Measurements from ENCODE around the gene DAAM2. TPM values are rescaled to one million over a fixed set of nuclear protein-coding genes. Genes with fewer than 3 reads are reported as not detected.

DAAM2 gene
- total RNA-seq, 4 donors from 2014 or later: 200 to 373 (median 270) TPM

DNA sequence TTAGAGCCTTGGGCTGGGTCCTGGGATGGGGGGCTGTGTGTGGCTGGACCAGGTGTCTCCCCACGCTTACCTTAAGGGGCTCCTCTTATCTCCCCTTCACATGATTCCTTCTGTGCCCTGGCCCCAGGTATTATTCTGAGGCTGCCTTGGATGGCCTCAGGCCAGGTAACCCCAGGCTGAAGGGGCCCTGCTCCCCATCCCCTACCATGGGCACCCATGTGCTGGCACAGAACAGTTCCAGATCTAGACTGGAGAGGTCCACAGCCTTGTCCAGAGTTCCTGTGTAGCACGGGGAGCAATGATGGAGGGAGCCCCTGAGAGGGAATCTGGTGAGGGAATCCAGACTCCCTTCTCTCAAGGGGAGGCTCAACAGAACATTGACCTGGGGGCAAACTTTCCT is 110.0 kb downstream of the DAAM2 start:
- H3K4me3 ChIP-seq: no peak overlapping the region
- ATAC-seq: peak; percentile 14
- TF ChIP-seq POLR2AphosphoS5 (IDR thresholded peaks at IDR 0.05) (no peak), CTCF (IDR thresholded peaks at IDR 0.05) (no peak), EP300 (IDR thresholded peaks at IDR 0.05) (no peak), POLR2A (IDR thresholded peaks at IDR 0.05) (no peak)
- WGBS, 2 donors (ENCODE audit: low coverage in 1 of 2): no CpG with 5 or more reads among the region's 2 CpGs
- peaks cover 7 to 89% of the 10 kb centered on the region in 2 donors for H3K36me3 ChIP-seq
- peaks cover 0 to 16% (median 0%) of the 10 kb centered on the region in 3 donors for H3K4me1 ChIP-seq
- no peaks in the 10 kb centered on the region for H3K9me3 ChIP-seq
- H3K27me3 ChIP-seq: no peaks in the 10 kb centered on the region
- H3K27ac ChIP-seq: peak overlapping the region in 3 of 4 donors; percentile 9 to 18 (median 12)

DNA sequence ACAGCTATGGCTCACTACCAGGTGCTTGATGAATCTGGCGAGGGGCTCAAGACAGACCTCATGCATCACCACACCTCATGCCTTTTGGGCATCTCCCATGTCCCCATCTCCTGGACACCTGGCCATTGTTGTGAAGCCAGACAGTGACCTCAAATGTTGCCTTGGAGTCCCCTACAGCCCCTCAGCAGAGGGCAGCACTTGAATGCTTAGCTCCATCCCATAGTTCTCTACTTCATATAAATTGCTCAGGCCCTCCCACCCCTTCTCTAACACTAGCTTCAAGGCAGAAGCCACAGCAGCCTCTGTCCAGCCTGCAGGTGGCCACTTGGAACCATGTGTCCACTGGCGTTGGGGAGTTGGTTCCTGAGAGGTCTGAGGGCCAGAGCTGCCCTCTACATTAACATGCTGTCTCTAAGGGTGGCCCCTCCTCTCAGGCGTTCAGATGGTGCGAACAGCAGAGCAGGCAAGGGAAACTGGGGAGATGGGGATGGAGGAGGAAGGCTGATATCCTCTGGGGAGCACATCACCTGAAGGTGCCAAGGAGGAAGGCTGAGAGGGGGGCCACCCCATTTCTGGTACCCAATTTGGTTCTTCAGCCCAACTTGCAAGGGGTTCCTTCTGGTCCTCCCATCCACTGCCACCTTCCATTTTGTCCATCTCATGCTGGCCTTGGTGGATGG is 110.8 kb downstream of the DAAM2 start:
- peaks cover 7 to 85% of the 10 kb centered on the region in 2 donors for H3K36me3 ChIP-seq
- H3K9me3 ChIP-seq: no peaks in the 10 kb centered on the region
- ATAC-seq: no peak
- H3K4me1 ChIP-seq: peaks cover 0 to 16% (median 0%) of the 10 kb centered on the region in 3 donors
- 83 to 100% methylated on average over 1 to 2 of the region's 4 CpGs for WGBS, 2 donors (ENCODE audit: low coverage in 1 of 2)
- H3K27me3 ChIP-seq: no peaks in the 10 kb centered on the region
- TF ChIP-seq CTCF (IDR thresholded peaks at IDR 0.05): no peak
- TF ChIP-seq POLR2AphosphoS5 (IDR thresholded peaks at IDR 0.05): no peak
- no peak for TF ChIP-seq EP300 (IDR thresholded peaks at IDR 0.05)
- H3K4me3 ChIP-seq: no peak overlapping the region
- peak overlapping the region in 2 of 4 donors; percentile 9 to 12 for H3K27ac ChIP-seq

GRCh38 chr6:39903656-39904055 is 111.5 kb downstream of the DAAM2 start:
- H3K4me1 ChIP-seq: peaks cover 0 to 16% (median 0%) of the 10 kb centered on the region in 3 donors
- no peak overlapping the region for H3K4me3 ChIP-seq
- H3K9me3 ChIP-seq: no peaks in the 10 kb centered on the region
- WGBS, 2 donors (ENCODE audit: low coverage in 1 of 2): 80% methylated on average over 2 of the region's 6 CpGs; no CpG with 5 or more reads in 1 of the 2 donors
- no peak for TF ChIP-seq POLR2A (IDR thresholded peaks at IDR 0.05)
- TF ChIP-seq EP300 (IDR thresholded peaks at IDR 0.05): no peak
- no peak for TF ChIP-seq CTCF (IDR thresholded peaks at IDR 0.05)
- TF ChIP-seq POLR2AphosphoS5 (IDR thresholded peaks at IDR 0.05): no peak
- no peak for ATAC-seq
- H3K27ac ChIP-seq: peak overlapping the region in 2 of 4 donors; percentile 12 to 43
- peaks cover 7 to 84% of the 10 kb centered on the region in 2 donors for H3K36me3 ChIP-seq
- no peaks in the 10 kb centered on the region for H3K27me3 ChIP-seq

- Histone ChIP-seq H3K36me3 (peaks cover 5 to 81% of the 10 kb centered on the region in 2 donors), H3K4me1 (peaks cover 0 to 16% (median 0%) of the 10 kb centered on the region in 3 donors), H3K9me3 (no peaks in the 10 kb centered on the region), H3K4me3 (no peak overlapping the region), H3K27me3 (no peaks in the 10 kb centered on the region), H3K27ac (peak overlapping the region in 2 of 4 donors; percentile 30 to 40)
- TF ChIP-seq EP300 (IDR thresholded peaks at IDR 0.05) (no peak), POLR2AphosphoS5 (IDR thresholded peaks at IDR 0.05) (peak; percentile 14), POLR2A (IDR thresholded peaks at IDR 0.05) (no peak)
- WGBS, 2 donors (ENCODE audit: low coverage in 1 of 2): 86% methylated on average over 1 of the region's 4 CpGs; no CpG with 5 or more reads in 1 of the 2 donors
- ATAC-seq: no peak
These were observed 112.9 kb downstream of the DAAM2 start for GRCh38 chr6:39904946-39905639.

- Histone ChIP-seq H3K36me3 (peaks cover 0 to 81% of the 10 kb centered on the region in 2 donors), H3K27me3 (no peaks in the 10 kb centered on the region), H3K4me1 (peaks cover 0 to 16% (median 0%) of the 10 kb centered on the region in 3 donors), H3K27ac (peak overlapping the region in 2 of 4 donors; percentile 30 to 40), H3K9me3 (no peaks in the 10 kb centered on the region), H3K4me3 (no peak overlapping the region)
- ATAC-seq: no peak
- WGBS, 2 donors (ENCODE audit: low coverage in 1 of 2): 80 to 100% methylated on average over 1 of the region's 4 CpGs
- no peak for TF ChIP-seq EP300 (IDR thresholded peaks at IDR 0.05)
- TF ChIP-seq CTCF (IDR thresholded peaks at IDR 0.05): no peak
- no peak for TF ChIP-seq POLR2AphosphoS5 (IDR thresholded peaks at IDR 0.05)
- TF ChIP-seq POLR2A (IDR thresholded peaks at IDR 0.05): no peak
These were observed 113.4 kb downstream of the DAAM2 start for GRCh38 chr6:39905640-39905975.
